ENCODE data around the gene ARPC5. TPM values are rescaled to one million over a fixed set of nuclear protein-coding genes. Genes with fewer than 3 reads are reported as not detected.

The ARPC5 gene
- total RNA-seq, 1 experiment from 2014 or later = 104 TPM

- ATAC-seq (no peak), DNase-seq (ENCODE audit: low read depth, low spot score) (no peak)
- Histone ChIP-seq H3K27me3 (ENCODE audit: control insufficient read depth, insufficient read depth, low read length) (no peaks in the 10 kb centered on the region), H3K4me3 (ENCODE audit: low read depth in 2 of 2, low read length in 2 of 2) (no peak overlapping the region), H3K4me1 (ENCODE audit: control insufficient read depth, insufficient read depth, low read length) (no peaks in the 10 kb centered on the region), H3K9me3 (ENCODE audit: control insufficient read depth, insufficient read depth, low read depth, low read length) (no peaks in the 10 kb centered on the region), H3K36me3 (ENCODE audit: control insufficient read depth, insufficient read depth, low read length) (no peaks in the 10 kb centered on the region), H3K27ac (ENCODE audit: low read length) (no peak overlapping the region)
- no TSS peak for BruUV-seq (replicated peaks)
- TF ChIP-seq TCF7L2 (IDR thresholded peaks at IDR 0.05; ENCODE audit: low read depth, low read length) (no peak), CTCF (IDR thresholded peaks at IDR 0.05) (no peak), POLR2AphosphoS5 (IDR thresholded peaks at IDR 0.05; ENCODE audit: low read depth, low read length) (no peak), REST (IDR thresholded peaks at IDR 0.05; ENCODE audit: insufficient read depth in 1 of 2, low read depth in 2 of 2, low read length in 1 of 2) (no peak), SIN3A (IDR thresholded peaks at IDR 0.05; ENCODE audit: borderline replicate concordance, insufficient read depth, low read depth, low read length) (no peak)
- CTCF ChIA-PET = no interaction called here
- intact Hi-C loops (cut with micrococcal nuclease; ENCODE audit: unreplicated experiment) = no loop called here
- POLR2A ChIA-PET = no interaction called here
- in situ Hi-C loops (cut with HindIII; ENCODE audit: low pct_unique_long_range_greater_than_20kb, low sequenced_read_pairs) = no loop called here
Measured at GRCh38 chr1:183604815-183605214, 30.8 kb downstream of the ARPC5 start.

- intact Hi-C loops (cut with micrococcal nuclease; ENCODE audit: unreplicated experiment) (no loop called here), in situ Hi-C loops (cut with HindIII; ENCODE audit: low pct_unique_long_range_greater_than_20kb, low sequenced_read_pairs) (no loop called here)
- ATAC-seq = no peak
- Histone ChIP-seq H3K4me3 (ENCODE audit: low read depth in 2 of 2, low read length in 2 of 2) (no peak overlapping the region), H3K9me3 (ENCODE audit: control insufficient read depth, insufficient read depth, low read depth, low read length) (no peaks in the 10 kb centered on the region), H3K4me1 (ENCODE audit: control insufficient read depth, insufficient read depth, low read length) (no peaks in the 10 kb centered on the region), H3K27me3 (ENCODE audit: control insufficient read depth, insufficient read depth, low read length) (no peaks in the 10 kb centered on the region), H3K27ac (ENCODE audit: low read length) (no peak overlapping the region), H3K36me3 (ENCODE audit: control insufficient read depth, insufficient read depth, low read length) (no peaks in the 10 kb centered on the region)
- CTCF ChIA-PET = no interaction called here
- no peak for DNase-seq (ENCODE audit: low read depth, low spot score)
- no peak for TF ChIP-seq TCF7L2 (IDR thresholded peaks at IDR 0.05; ENCODE audit: low read depth, low read length)
- TF ChIP-seq POLR2AphosphoS5 (IDR thresholded peaks at IDR 0.05; ENCODE audit: low read depth, low read length) = no peak
- TF ChIP-seq CTCF (IDR thresholded peaks at IDR 0.05) = no peak
- TF ChIP-seq SIN3A (IDR thresholded peaks at IDR 0.05; ENCODE audit: borderline replicate concordance, insufficient read depth, low read depth, low read length) = no peak
- no peak for TF ChIP-seq REST (IDR thresholded peaks at IDR 0.05; ENCODE audit: insufficient read depth in 1 of 2, low read depth in 2 of 2, low read length in 1 of 2)
- POLR2A ChIA-PET = no interaction called here
- no TSS peak for BruUV-seq (replicated peaks)
Measured at GRCh38 chr1:183604038-183604808, 31.4 kb downstream of the ARPC5 start.
